HG03097 (cell line): ENCODE measurements around the gene DEFB124.
"Not testable (repeated sequence)": the region's sequence is repeated elsewhere in the genome, so short reads cannot be mapped to it uniquely, and the experiment has no call there.

ENCODE experiments used
- ATAC-seq: cut with Tn5 transposase; IDR thresholded peaks from one replicate; pipeline ENCODE4 v1.9.1; 2021; ENCODE audit not compliant: unreplicated experiment, low FRiP score

The DEFB124 gene

GRCh38 chr20:31474758-31475427, at the start of gene DEFB124, which contains the start of gene REM1:
DEFB124 (minus strand) TSS chr20:31475127; CDS start chr20:31473013, 2,114 bp downstream.
REM1 (plus strand) TSS chr20:31475288; CDS start chr20:31476446, 1,158 bp downstream.
- ATAC-seq: no peak

- no peak for ATAC-seq
Measured at GRCh38 chr20:31523361-31524283, 48.7 kb upstream of the DEFB124 start.

- no peak for ATAC-seq
Measured at GRCh38 chr20:31522731-31523130, 47.8 kb upstream of the DEFB124 start.

- ATAC-seq: not testable (repeated sequence)
Measured at GRCh38 chr20:31521267-31521666, 46.3 kb upstream of the DEFB124 start.

- no peak for ATAC-seq
Measured at GRCh38 chr20:31517373-31517772, 42.4 kb upstream of the DEFB124 start.

GRCh38 chr20:31516651-31517050, 41.7 kb upstream of the DEFB124 start:
- ATAC-seq: no peak

GRCh38 chr20:31516166-31516565, 41.2 kb upstream of the DEFB124 start:
- ATAC-seq: no peak

- no peak for ATAC-seq
Measured at GRCh38 chr20:31515775-31516107, 40.8 kb upstream of the DEFB124 start.

GRCh38 chr20:31515072-31515774, 40.3 kb upstream of the DEFB124 start:
- ATAC-seq: no peak

- peak; percentile 89 for ATAC-seq
Measured at GRCh38 chr20:31514154-31515071, 39.5 kb upstream of the DEFB124 start, which contains the start of gene HM13. HM13 (plus strand) TSS chr20:31514442; CDS start chr20:31514552, 110 bp downstream.

GRCh38 chr20:31508517-31509244, 33.8 kb upstream of the DEFB124 start:
- no peak for ATAC-seq

- ATAC-seq: no peak
Measured at GRCh38 chr20:31505903-31506302, 31.0 kb upstream of the DEFB124 start.

GRCh38 chr20:31502884-31503673, 28.2 kb upstream of the DEFB124 start:
- peak; percentile 89 for ATAC-seq

- no peak for ATAC-seq
Measured at GRCh38 chr20:31500527-31500926, 25.6 kb upstream of the DEFB124 start.

- ATAC-seq: no peak
Measured at GRCh38 chr20:31497838-31498540, 23.1 kb upstream of the DEFB124 start.

GRCh38 chr20:31496761-31497295, 21.9 kb upstream of the DEFB124 start:
- ATAC-seq: no peak

- ATAC-seq: no peak
Measured at GRCh38 chr20:31494131-31494530, 19.2 kb upstream of the DEFB124 start.

GRCh38 chr20:31490752-31491151, 15.8 kb upstream of the DEFB124 start:
- no peak for ATAC-seq
